HG03378 (cell line): ENCODE results near the gene TLK2.
"Not testable (repeated sequence)": the region's sequence is repeated elsewhere in the genome, so short reads cannot be mapped to it uniquely, and the experiment has no call there.

Experiments used
- ATAC-seq: cut with Tn5 transposase; IDR thresholded peaks from one replicate; pipeline ENCODE4 v1.9.1; 2021; ENCODE audit warnings: mild to moderate bottlenecking, moderate library complexity; ENCODE audit not compliant: unreplicated experiment

TLK2 gene

DNA sequence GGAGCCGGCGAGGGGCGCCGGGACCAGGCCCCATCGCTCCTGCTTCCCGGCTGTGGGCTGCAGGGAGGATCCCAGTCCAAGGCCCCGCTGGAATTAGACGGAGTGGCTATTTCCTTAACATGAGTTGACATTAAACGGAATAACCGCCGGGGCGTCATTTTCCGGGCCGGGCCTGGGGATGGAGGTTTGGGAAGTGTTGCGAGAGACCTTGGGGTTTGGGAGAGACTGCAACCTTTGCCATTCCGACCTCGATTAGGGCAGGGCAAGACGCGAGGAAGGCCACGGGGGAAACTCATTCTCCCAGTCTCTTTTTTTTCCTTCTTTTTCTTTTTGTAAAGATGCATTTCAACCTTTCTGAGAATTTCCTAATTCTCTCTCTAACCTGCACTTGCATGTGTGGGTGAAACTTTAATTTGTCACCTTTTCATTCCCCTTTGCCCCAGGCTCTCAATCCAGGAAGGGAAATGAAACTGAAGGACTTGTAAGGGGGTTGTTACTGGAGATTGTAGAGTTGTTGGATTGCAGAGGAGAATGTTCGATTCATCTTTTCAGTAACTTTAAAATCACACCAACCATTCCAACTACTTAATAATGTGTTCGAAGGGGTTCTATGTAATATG is 1.1 kb downstream of the TLK2 start:
- not testable (repeated sequence) for ATAC-seq

DNA sequence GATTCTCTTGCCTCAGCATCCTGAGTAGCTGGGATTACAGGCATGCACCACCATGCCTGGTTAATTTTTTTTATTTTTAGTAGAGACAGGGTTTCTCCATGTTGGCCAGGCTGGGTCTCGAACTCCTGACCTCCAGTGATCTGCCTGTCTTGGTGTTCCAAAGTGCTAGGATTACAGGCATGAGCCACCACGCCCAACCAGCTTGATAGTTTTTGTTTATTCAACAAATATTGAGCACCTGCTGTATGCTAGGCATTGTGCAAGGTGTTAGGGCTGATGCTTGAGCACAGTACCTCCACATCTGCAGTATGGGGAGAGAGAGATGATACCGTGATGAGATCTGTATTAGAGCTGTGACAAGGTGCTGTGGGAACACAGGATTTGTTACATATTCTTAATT is 3.9 kb downstream of the TLK2 start:
- ATAC-seq, result not testable (repeated sequence)

DNA sequence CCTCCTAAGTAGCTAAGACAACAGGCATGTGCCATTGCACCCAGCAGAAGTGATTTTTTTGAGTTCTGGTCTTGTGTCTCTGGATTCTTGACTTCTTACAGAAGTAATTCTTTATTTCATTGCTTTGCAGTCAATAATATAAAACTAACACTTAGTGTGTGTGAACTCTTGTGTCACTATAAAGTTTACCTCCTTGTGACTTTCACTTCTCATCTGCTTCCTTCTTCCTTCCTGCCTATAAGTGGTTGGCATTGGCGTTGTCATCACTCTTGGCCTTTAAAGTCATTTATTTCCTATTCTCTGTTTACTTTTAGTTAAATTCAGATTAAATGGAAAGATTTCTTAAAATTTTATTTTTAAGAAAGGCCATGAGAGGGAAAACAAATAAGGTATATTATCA is 12.4 kb downstream of the TLK2 start:
- ATAC-seq, result not testable (repeated sequence)

DNA sequence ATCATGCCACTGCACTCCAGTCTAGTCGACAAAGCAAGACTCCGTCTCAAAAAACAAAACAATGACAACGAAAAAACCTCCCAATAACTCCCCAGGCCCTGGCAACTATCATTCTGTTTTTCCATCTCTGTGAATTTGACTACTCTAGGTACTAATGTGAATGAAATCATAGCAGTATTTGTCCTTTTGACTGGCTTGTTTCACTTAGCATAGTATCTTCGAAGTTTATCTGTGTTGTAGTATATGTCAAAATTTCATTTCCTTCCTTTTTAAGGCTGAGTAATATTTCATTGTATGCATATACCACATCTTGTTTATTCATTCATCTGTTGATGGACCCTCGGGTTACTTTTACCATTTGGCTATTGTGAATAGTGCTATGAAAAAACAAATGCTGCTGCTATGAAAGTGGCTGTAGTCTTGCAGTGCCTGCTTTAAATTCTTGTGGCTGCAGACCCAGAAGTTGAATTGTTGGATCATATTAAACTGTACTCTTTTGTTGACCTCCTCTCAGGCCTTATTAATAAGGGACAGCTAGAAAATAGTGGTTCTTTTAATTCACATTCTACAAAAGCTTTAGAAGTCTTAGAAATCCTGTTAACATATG is 14.5 kb downstream of the TLK2 start:
- ATAC-seq, result not testable (repeated sequence)

DNA sequence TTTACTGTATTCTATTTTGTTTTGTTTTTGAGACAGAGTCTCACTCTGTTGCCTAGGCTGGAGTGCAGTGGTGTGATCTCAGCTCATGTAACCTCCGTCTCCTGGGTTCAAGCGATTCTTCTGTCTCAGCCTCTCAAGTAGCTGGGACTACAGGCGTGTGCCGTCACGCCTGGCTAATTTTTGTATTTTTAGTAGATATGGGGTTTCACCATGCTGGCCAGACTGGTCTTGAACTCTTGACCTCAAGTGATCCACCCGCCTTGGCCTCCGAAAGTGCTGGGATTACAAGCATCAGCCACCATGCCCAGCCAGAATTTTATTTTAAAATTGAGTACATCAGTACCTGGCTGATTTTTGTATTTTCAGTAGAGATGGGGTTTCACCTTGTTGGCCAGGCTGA is 15.4 kb downstream of the TLK2 start:
- peak; percentile 47 for ATAC-seq

DNA sequence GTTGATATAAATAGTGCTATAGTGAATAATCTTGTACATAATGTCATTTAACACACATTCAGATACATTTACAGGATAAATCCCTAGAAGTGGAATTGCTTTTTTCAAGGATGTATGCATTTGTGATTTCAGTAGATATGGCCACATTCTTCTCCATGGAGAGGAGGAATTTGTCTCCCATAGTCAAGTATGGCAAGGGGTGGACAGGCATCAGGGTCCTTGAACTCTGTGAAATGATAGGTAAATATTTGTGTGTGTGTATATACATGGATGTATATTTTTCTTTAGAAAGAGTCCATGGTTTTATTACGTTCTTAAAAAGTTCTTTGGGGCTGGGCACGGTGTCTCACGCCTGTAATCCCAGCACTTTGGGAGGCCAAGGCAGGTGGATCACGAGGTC is 17.7 kb downstream of the TLK2 start:
- not testable (repeated sequence) for ATAC-seq

DNA sequence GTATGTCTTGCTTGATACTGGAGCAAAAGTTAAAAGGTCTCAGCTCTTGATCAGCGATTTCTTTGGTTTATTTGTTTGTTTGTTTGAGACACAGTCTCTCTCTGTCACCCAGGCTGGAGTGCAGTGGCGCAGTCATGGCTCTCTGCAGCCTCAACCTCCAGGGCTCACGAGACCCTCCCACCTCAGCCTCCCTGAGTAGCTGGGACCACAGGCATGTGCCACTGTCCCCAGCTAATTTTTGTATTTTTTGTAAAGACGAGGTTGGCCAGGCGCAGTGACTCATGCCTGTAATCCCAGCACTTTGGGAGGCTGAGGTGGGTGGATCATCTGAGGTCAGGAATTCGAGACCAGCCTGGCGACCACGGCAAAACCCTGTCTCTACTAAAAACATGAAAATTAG is 20.2 kb downstream of the TLK2 start:
- ATAC-seq, result not testable (repeated sequence)

DNA sequence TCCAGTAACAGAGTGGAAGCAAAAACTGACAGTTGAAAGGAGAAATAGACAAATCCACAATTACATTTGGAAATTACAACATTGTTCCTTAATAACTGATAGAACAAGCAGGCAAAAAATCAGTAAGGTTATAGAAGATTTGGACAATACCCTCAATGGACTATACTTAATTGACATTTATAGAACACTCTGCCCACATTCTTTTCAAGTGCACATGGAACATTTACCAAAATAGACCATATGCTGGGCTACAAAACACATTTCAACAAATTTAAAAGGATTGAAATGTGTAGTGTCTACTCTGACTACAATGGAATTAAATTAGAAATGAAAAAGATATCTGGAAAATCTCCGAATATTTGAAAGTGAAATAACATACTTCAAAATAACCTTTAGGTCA is 21.8 kb downstream of the TLK2 start:
- ATAC-seq, result not testable (repeated sequence)

DNA sequence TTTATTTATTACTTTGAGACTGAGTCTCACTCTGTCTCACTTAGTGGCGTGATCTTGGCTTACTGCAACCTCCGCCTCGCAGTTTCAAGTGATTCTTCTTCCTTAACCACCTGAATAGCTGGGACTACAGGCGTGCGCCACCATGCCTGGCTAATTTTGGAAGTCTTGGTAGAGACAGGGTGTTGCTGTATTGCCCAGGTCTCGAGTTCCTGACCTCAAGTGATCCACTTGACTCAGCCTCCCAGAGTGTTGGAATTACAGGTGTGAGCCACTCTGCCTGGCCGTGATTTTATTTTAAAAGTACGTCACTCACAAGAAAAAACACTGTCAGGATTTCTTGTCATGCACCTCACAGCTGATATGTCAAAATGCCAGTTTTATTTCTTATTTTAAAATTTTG is 26.2 kb downstream of the TLK2 start:
- not testable (repeated sequence) for ATAC-seq

DNA sequence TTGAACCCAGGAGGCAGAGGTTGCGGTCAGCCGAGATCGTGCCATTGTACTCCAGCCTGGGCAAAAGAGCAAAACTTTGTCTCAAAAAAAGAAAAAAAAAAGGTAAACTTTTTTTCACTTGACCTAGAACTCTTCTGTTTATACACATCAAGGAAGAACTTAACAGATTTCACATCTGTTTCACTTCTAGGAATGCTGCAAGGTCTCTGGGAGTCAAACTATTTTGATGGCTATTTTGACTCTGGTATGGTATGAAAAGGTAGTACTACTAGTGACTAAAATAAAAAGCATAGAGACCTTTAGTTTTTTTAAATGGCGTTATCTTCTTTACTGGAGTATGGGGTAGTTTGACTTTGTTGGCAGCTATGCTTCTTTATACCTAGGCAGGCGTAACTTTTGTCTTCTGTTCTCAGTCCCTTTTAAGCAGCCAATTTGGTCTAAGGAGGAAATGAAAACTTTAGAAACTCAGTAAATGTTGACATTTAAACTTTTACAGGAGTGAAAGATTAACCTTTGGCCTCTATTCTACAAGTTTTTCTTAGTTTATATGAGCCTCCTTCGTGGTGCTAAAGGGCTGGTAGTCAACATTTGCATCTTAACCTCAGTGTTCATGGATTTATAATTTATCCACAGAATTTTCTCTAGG is 28.7 kb downstream of the TLK2 start:
- ATAC-seq, result peak; percentile 61

DNA sequence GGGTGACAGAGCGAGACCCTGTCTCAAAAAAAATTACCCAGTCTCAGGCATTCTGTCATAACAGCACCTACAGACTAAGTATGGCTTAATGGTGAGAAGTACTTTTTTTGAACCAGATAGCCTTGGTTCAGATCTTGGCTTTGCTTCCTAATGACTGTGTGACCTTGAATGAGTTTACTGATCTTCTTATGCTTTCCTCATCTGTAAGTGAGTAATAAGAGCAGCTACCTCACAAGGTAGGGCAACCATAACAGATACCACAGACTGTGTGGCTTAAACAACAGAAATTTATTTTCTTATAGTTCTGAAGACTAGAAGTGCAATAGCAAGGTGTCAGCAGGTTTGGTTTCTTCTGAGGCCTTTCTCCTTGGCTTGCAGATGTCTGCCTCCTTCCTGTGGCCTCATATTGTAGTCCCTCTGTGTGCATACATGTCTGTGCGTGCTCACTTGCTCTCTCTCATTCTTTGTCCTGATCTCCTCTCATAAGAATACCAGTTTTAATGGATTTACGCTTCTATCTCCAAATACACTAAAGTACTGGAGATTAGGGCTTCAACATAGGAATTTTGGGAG is 31.7 kb downstream of the TLK2 start:
- ATAC-seq, result not testable (repeated sequence)

DNA sequence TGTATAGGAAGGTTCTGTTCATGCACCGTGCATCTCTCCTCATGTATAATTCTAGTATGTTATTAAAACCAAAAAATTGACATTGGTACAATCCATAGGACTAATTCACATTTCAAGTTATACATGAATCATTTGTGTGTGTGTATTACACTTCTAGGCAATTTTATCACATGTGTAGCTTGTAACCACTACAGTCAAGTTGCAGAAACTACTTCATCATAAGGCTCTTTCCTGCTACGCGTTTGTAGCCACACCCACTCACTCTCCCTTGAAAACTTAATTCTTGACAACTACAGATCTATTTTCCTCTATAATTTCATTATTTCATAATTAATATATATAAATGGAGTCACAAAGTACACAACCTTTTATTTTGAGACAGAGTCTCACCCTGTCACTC is 32.4 kb downstream of the TLK2 start:
- not testable (repeated sequence) for ATAC-seq

DNA sequence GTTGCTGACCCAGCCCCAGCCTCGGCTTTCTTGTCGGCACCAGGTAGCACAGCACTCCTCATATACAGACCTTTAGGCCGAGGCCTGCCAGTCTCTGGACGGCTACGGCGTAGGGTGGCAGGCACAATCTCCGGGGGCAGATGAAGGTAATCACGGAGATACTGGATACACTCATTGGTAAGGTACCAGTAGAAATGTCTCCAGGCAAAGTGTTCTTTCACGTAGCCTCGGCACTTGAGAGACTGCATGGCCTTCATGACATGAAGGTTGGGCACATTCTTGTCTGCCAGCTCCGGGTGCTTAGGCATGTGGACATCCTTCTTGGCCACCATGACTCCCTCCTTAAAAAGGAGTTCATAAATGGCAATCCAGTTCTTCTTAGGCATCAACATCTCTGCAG is 37.8 kb downstream of the TLK2 start:
- ATAC-seq, result not testable (repeated sequence)

DNA sequence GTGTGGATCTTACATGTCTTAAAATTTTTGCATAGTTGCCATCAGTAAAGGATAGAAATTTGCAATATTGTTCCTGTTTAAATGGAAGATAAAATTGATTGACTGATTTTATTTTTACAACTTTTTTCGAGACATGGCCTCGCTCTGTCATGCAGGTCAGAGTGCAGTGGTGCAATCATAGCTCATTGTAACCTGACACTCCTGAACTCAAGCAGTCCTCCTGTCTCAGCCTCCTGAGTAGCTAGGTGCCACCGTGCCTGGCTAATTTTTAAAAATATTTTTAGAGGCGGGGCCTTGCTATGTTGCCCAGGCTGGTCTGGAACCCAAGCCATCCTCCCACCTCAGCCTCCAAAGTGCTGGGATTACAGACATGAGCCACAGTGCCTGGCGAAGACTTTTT is 42.7 kb downstream of the TLK2 start:
- ATAC-seq, result not testable (repeated sequence)

DNA sequence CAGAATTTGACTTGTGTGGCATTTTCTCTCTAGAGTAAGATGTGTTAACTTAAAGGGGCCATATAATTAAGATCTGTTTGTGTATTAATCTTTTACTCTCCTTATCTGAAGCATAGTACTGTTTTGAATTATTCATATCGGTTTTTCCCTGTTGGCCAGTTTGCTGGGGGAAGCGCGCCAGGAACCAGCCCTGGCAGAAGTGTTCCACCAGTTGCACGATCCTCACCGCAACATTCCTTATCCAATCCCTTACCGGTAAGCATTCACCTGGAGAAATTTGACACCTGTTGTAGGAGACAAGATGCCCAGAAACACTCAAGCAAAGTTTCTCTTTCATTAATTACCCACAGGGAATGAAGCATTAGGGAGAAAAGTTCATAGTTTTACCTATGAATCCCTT is 45.5 kb downstream of the TLK2 start:
- ATAC-seq, result not testable (repeated sequence)

DNA sequence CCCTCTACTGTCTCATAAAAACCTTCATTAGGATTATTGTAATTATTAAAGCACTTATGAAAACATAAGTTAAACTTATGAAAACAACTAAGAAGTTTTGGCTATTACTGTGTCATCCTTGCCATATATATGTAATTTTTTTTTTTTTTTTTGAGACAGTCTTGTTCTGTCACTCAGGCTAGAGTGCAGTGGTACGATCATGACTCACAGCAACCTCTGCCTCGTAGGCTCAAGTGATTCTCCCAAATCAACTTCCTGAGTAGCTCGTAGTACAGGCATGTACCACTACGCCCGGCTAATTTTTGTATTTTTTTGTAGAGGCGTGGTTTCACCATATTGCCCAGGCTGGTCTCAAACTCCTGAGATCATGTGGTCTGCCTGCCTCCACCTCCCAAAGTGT is 46.7 kb downstream of the TLK2 start:
- ATAC-seq, result not testable (repeated sequence)

DNA sequence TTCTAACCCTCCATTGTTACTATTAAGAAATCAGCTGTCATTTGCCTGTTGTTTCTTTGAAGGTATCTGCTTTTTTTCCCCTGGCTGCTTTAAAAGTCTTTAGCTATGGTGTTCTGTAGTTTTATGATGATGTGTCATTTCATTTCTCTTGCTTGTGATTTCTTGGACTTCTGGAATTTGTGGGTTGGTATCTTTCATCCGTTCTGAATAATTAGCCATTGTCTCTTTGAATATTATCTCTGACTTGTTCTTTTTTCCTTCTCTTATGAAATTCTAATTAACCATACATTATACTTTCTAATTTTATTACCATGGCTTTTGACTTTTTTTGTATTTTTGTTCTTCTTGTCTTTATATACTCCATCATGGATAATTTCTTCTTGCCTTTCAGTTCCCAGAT is 52.3 kb downstream of the TLK2 start:
- not testable (repeated sequence) for ATAC-seq

DNA sequence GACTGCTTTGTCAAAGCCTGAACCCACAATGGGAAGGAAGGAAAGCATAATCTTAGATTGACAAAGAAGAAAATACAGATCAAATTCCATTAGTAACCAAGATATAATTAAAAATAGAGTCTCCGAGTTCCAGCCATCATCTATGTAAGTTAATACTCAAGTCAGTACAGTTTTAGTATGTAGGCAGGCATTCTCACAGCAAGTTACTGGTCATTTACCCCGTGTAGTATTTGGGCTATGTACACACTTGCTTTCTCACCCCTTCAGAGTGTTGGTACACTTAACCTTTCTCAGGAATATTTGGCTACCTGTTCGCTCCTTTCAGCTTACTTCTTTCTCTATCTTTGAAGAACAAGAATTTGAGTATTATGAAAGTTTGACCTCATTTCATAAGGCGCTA is 57.9 kb downstream of the TLK2 start:
- ATAC-seq, result not testable (repeated sequence)

DNA sequence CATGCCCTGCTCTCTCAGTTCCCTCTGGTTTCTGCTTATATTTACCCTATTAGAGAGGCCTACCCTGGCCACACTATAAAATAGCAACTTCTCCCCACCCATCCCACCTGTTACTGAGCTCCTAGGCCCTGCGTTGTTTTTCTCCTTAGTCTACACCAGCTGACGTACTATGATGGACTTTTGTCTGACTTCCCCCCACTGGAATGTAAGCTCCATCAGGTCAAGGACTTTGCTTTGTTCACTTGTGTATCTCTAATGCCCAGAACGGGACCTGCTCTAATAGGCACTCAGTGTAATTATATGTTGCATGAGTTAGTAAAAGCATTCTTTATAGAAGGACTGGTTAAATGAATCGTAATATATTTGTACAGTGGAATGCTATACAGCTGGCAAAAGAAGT is 62.4 kb downstream of the TLK2 start:
- ATAC-seq, result not testable (repeated sequence)

DNA sequence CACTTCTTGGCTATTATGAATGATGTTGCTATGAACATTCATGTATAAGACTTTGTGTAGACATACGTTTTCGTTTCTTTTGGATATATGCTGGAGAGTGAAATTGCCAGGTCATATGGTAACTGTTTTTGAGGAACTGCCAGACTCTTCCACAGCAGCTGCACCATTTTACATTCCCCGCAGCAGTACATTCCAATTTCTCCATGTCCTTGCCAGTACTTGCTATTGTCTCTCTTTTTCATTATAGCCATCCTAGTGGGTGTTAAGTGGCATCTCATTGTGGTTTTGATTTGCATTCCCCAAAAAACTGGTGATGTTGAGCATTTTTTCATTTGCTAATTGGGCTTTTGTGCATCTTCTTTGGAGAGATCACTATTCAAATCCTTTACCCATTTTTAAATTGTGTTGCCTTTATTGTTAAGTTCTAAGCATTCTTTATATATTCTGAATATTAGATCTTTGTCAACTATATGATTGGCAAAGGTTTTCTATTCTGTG is 64.7 kb downstream of the TLK2 start:
- not testable (repeated sequence) for ATAC-seq

DNA sequence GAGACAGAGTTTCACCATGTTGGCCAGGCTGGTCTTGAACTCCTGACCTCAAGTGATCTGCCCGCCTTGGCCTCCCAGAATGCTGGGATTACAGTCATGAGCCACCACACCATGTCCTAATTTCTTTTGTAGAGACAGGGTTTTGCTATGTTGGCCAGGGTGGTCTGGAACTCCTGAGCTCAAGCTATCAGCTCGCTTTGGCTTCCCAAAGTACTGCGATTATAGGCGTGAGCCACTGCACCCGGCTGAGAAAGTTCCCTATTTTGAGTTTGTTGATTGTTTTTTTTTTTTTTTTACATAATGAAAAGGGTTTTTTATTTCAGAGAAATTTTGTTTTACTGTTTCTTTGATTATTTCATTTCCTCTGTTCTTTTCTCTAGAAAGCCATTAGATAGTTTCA is 67.4 kb downstream of the TLK2 start:
- ATAC-seq, result not testable (repeated sequence)
